Colonic mucosa (tissue), 4 donors: ENCODE data around the gene RIOK1. TPM values are rescaled to one million over a fixed set of nuclear protein-coding genes. Genes with fewer than 3 reads are reported as not detected.
A peak's percentile ranks its signal among the peaks of the same experiment; 100 is the strongest.

Experiments
- DNase-seq: peaks from one replicate; pipeline ENCODE4 v3.0.0-alpha.2; 2020
- H3K27ac ChIP-seq: fragments of 200-600 bp; one replicate; pipeline ENCODE4 v1.8.0; 2021
- H3K27me3 ChIP-seq: fragments of 200-600 bp; one replicate; pipeline ENCODE4 v1.8.0; 2021
- H3K36me3 ChIP-seq: fragments of 200-600 bp; one replicate; pipeline ENCODE4 v1.8.0; 2021
- H3K4me1 ChIP-seq: fragments of 200-600 bp; one replicate; pipeline ENCODE4 v1.8.0; 2021; ENCODE audit warnings: mild to moderate bottlenecking
- H3K4me3 ChIP-seq: fragments of 200-600 bp; one replicate; pipeline ENCODE4 v1.8.0; 2021
- H3K9ac ChIP-seq, 2 donors: one replicate each; pipeline ENCODE4 v1.7.0; 2013; ENCODE audit warnings: control low read depth in 2 of 2, low read depth in 2 of 2, low read length in 2 of 2
- H3K9me3 ChIP-seq: fragments of 200-600 bp; one replicate; pipeline ENCODE4 v1.8.0; 2021
- intact Hi-C: fragments of 100-400 bp; cut with DNase I; formaldehyde crosslinking; loops from one replicate; pipeline ENCODE4 v1.14.1; 2022
- total RNA-seq, 2 donors: library from RNA; stranded (reverse); fragmentation: NEBNext Ultra II Directional in 1 of 2; extraction: Animal tissue kit (Norgen Biotek cat#: 25700) in 1 of 2; gene quantifications; one replicate each; pipeline ENCODE4 v1.2.1, GENCODE V29; 2021
- TF ChIP-seq, protein P1 (sequence below): fragments of 200-600 bp; IDR thresholded peaks from one replicate; pipeline ENCODE4 v1.8.0; 2022; ENCODE audit warnings: antibody characterized with exemption, mild to moderate bottlenecking
- donor health status: healthy.
- donor health status: DM: no; HTN: no; CAD: no.
- donor health status: DM: no; HTN: no; CAD: no.

Gene RIOK1
- total RNA-seq, 2 donors from 2014 or later, result 16.6 to 16.9 TPM

DNA sequence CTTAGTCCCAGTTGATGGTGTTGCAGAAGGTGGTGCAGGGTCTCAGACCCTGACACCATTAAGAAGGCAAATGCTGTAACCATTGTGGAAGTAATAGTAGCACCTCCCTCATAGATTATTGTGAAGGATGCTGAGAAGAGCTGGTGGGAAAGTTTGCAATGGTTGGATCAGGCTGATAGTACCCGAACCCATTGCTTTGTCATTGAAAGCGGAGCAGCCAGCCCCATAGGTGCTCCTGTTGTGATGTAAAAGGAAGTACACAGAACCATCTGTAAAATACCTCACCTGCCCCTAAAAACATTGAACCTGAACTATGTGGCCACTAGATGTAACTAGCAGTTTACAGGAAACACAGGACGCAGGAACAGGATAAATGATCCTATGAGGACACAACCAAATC is 31.5 kb downstream of the RIOK1 start:
- DNase-seq, result no peak
- no peak overlapping the region for H3K9ac ChIP-seq
- TF ChIP-seq, protein P1, sequence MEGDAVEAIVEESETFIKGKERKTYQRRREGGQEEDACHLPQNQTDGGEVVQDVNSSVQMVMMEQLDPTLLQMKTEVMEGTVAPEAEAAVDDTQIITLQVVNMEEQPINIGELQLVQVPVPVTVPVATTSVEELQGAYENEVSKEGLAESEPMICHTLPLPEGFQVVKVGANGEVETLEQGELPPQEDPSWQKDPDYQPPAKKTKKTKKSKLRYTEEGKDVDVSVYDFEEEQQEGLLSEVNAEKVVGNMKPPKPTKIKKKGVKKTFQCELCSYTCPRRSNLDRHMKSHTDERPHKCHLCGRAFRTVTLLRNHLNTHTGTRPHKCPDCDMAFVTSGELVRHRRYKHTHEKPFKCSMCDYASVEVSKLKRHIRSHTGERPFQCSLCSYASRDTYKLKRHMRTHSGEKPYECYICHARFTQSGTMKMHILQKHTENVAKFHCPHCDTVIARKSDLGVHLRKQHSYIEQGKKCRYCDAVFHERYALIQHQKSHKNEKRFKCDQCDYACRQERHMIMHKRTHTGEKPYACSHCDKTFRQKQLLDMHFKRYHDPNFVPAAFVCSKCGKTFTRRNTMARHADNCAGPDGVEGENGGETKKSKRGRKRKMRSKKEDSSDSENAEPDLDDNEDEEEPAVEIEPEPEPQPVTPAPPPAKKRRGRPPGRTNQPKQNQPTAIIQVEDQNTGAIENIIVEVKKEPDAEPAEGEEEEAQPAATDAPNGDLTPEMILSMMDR, result no peak
- intact Hi-C loops, result loop anchor here (5.0 kb wide), 1 partner anchor 196 kb away; no protein-coding TSS in a partner anchor
- H3K36me3 ChIP-seq, result no peaks in the 10 kb centered on the region
- H3K9me3 ChIP-seq, result no peaks in the 10 kb centered on the region
- no peaks in the 10 kb centered on the region for H3K27me3 ChIP-seq
- H3K27ac ChIP-seq, result no peak overlapping the region
- H3K4me3 ChIP-seq, result no peak overlapping the region
- H3K4me1 ChIP-seq, result no peaks in the 10 kb centered on the region

DNA sequence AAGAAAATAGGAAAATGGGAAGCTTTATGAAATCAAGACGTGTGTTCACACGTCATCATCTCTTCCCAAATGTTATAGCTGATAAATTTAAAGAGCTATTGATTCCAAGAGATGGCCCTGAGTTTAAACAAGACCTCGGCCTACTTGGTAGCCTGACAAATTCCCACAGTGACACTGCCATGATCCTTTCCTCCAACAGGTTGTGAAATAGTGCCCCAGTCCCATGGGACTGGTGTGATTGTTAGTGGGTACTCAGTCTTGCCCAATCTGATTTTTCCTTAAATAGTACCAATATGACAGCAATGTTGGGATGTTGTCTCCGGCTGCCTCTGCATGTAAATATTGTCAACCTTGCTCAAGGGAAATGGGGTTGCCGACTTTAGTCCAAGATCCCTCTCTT is 34.5 kb downstream of the RIOK1 start:
- no peaks in the 10 kb centered on the region for H3K4me1 ChIP-seq
- no peaks in the 10 kb centered on the region for H3K27me3 ChIP-seq
- no peaks in the 10 kb centered on the region for H3K9me3 ChIP-seq
- H3K36me3 ChIP-seq, result no peaks in the 10 kb centered on the region
- H3K9ac ChIP-seq, result no peak overlapping the region
- no peak overlapping the region for H3K27ac ChIP-seq
- no peak for DNase-seq
- intact Hi-C loops, result loop anchor here (5.0 kb wide), 1 partner anchor 193 kb away; no protein-coding TSS in a partner anchor
- no peak overlapping the region for H3K4me3 ChIP-seq
- TF ChIP-seq, protein P1, result no peak

DNA sequence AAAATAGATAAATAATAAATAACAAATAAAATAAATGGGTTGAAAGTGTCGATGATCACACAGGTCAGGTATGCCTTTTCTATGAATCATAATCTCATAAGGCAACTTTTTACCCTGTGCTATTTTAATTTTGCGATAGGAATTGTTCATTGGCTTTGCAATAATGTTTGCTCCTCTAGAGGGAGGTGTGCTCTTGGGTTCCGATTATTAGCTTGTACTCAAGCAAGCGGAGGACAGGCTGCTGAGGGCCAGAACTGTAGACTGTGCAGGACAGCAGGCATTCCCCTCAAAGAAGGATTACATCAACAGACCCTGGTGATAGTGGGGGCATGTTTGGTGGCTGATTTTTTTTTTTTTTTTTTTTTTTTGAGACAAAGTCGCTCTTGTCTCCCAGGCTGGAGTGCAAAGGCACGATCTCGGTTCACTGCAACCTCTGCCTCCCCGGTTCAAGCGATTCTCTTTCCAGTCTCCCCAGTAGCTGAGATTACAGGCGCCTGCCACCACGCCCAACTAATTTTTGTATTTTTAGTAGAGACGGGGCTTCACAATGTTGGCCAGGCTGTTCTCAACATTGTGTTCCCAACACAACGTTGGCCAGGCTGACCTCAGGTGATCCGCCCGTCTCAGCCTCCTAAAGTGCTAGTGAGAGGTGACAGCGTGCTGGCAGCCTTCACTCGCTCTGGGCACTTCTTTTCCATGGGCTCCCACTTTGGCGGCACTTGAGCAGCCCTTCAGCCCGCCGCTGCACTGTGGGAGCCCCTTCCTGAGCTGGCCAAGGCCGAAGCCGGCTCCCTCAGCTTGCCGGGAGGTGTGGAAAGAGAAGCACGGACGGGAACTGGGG is 35.6 kb downstream of the RIOK1 start:
- intact Hi-C loops, result loop anchor here (5.0 kb wide), 1 partner anchor 192 kb away; no protein-coding TSS in a partner anchor
- Histone ChIP-seq H3K4me1 (no peaks in the 10 kb centered on the region), H3K9me3 (no peaks in the 10 kb centered on the region), H3K9ac (no peak overlapping the region), H3K36me3 (no peaks in the 10 kb centered on the region), H3K27me3 (no peaks in the 10 kb centered on the region), H3K27ac (no peak overlapping the region), H3K4me3 (no peak overlapping the region)
- DNase-seq, result no peak
- TF ChIP-seq, protein P1, result peak; percentile 40

DNA sequence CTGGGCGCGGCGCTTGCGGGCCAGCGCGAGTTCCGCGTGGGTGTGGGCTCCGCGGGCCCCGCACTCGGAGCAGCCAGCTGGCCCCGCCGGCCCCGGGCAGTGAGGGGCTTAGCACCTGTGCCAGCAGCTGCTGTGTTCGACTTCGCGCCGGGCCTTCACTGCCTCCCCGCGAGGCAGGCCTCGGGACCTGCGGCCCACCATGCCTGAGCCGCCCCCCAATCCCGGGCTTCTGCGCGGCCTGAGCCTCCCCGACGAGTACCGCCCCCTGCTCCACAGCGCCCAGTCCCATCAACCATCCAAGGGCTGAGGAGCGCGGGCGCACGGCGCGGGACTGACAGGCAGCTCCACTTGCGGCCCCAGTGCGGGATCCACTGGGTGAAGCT is 36.2 kb downstream of the RIOK1 start:
- intact Hi-C loops, result no loop called here
- no peak overlapping the region for H3K4me3 ChIP-seq
- DNase-seq, result no peak
- H3K27ac ChIP-seq, result no peak overlapping the region
- TF ChIP-seq, protein P1, result no peak
- H3K9me3 ChIP-seq, result no peaks in the 10 kb centered on the region
- H3K9ac ChIP-seq, result no peak overlapping the region
- H3K27me3 ChIP-seq, result no peaks in the 10 kb centered on the region
- H3K4me1 ChIP-seq, result no peaks in the 10 kb centered on the region
- no peaks in the 10 kb centered on the region for H3K36me3 ChIP-seq

DNA sequence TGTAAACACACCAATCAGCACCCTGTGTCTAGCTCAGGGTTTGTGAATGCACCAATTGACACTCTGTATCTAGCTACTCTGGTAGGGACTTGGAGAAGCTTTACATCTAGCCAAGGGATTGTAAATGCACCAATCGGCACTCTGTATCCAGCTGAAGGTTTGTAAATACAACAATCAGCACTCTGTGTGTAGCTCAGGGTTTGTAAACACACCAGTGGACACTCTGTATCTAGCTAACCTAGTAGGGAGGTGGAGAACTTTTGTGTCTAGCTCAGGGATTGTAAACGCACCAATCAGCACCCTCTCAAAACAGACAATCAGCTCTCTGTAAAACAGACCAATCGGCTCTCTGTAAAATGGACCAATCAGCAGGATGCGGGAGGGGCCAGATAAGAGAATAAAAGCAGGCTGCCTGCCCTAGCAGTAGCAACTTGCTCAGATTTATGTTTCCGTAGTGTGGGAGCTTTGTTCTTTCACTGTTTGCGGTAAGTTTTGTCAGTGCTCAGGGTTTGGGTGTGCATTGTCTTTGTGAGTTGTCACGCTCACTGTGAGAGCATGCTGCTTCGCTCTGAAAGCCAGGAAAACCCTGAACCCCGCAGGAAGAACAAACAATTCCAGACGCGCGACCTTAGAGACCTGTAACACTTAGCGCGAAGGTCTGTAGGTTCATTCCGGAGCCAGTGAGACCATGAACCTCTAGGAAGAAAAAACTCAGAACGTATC is 37.0 kb downstream of the RIOK1 start:
- Histone ChIP-seq H3K4me3 (no peak overlapping the region), H3K27ac (no peak overlapping the region), H3K4me1 (no peaks in the 10 kb centered on the region), H3K9ac (no peak overlapping the region), H3K36me3 (no peaks in the 10 kb centered on the region), H3K9me3 (no peaks in the 10 kb centered on the region), H3K27me3 (no peaks in the 10 kb centered on the region)
- TF ChIP-seq, protein P1, result no peak
- DNase-seq, result no peak
- intact Hi-C loops, result no loop called here
